Mucosa of descending colon (tissue), 3 donors: Measurements from ENCODE around the gene ENDOU. TPM values are rescaled to one million over a fixed set of nuclear protein-coding genes. Genes with fewer than 3 reads are reported as not detected.

Experiments used
- ATAC-seq: fragments of 200-7000 bp; cut with Tn5 transposase; one replicate; pipeline ENCODE4 v1.9.1; 2020; ENCODE audit warnings: mild to moderate bottlenecking, moderate library complexity
- DNase-seq, 3 donors: peaks; one replicate each; pipeline ENCODE4 v3.0.0-alpha.2; 2020
- H3K36me3 ChIP-seq: fragments of 200-600 bp; one replicate; pipeline ENCODE4 v1.8.0; 2021; ENCODE audit warnings: low read depth, mild to moderate bottlenecking
- H3K4me1 ChIP-seq: fragments of 200-600 bp; one replicate; pipeline ENCODE4 v1.8.0; 2021; ENCODE audit warnings: low read depth, mild to moderate bottlenecking
- H3K4me3 ChIP-seq: fragments of 200-600 bp; one replicate; pipeline ENCODE4 v1.8.0; 2021; ENCODE audit warnings: mild to moderate bottlenecking
- H3K9me3 ChIP-seq: fragments of 200-600 bp; one replicate; pipeline ENCODE4 v1.8.0; 2021; ENCODE audit warnings: mild to moderate bottlenecking
- intact Hi-C, 2 donors: fragments of 100-400 bp; cut with DNase I in 1 of 2; cut with micrococcal nuclease in 1 of 2; formaldehyde crosslinking; loops; one replicate each; pipeline versions ENCODE4 v1.11.0 to v1.11.1; 2022; cut with DNase I, micrococcal nuclease
- total RNA-seq, 3 donors: library from RNA; stranded (reverse); fragmentation: NEBNext Ultra II Directional in 2 of 3; extraction: Animal tissue kit (Norgen Biotek cat#: 25700) in 2 of 3; gene quantifications; one replicate each; pipeline versions ENCODE4 v1.2.1 to v1.2.4, GENCODE V29; 2021 to 2023
- TF ChIP-seq, protein P1 (sequence below): fragments of 200-600 bp; IDR thresholded peaks from one replicate; pipeline ENCODE4 v1.8.0; 2022; ENCODE audit warnings: antibody characterized with exemption, mild to moderate bottlenecking
- donor health status: DM: no; HTN: no; CAD: no; lungs with moderate emphysema.
- donor health status: DM: no; HTN: no; CAD: no.
- donor health status: DM: no; HTN: yes; CAD: no.

Gene ENDOU
- total RNA-seq, 3 donors from 2014 or later: 0.19 to 0.31 TPM; not detected in 1

DNA sequence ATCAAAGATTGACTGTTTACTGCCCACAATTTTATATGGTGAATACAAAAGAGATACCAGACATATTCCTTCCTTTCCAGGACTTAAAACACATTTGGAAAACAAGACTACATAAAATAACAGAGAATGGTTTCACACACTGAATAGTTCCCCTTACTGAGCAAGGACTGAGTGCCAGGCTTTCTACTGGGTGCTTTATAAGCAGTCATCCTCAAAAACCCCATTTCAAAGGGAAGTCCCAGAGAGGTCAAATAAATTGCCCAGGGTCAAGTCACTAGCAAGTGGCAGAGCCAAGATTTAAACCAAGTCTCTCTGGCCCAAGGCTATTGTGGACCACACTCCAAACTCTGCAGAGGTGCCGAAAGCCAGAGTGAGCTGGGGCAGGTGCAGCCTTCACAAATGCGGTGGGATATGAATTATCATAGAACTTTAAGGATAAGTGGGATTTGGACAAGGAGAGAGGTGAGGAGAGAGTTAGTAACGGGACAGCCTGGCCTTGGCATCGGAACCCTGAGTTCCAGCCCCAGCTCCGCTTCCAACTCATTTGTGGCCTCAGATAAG, 10.4 kb downstream of the ENDOU start:
- Histone ChIP-seq H3K4me1 (peaks cover 11% of the 10 kb centered on the region), H3K36me3 (no peaks in the 10 kb centered on the region), H3K9me3 (no peaks in the 10 kb centered on the region), H3K4me3 (no peak overlapping the region)
- TF ChIP-seq, protein P1, sequence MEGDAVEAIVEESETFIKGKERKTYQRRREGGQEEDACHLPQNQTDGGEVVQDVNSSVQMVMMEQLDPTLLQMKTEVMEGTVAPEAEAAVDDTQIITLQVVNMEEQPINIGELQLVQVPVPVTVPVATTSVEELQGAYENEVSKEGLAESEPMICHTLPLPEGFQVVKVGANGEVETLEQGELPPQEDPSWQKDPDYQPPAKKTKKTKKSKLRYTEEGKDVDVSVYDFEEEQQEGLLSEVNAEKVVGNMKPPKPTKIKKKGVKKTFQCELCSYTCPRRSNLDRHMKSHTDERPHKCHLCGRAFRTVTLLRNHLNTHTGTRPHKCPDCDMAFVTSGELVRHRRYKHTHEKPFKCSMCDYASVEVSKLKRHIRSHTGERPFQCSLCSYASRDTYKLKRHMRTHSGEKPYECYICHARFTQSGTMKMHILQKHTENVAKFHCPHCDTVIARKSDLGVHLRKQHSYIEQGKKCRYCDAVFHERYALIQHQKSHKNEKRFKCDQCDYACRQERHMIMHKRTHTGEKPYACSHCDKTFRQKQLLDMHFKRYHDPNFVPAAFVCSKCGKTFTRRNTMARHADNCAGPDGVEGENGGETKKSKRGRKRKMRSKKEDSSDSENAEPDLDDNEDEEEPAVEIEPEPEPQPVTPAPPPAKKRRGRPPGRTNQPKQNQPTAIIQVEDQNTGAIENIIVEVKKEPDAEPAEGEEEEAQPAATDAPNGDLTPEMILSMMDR: no peak
- DNase-seq (no peak), ATAC-seq (no peak)
- intact Hi-C loops: loop anchor here (2.0 to 10.0 kb wide), 2 partner anchors 64 to 120 kb away; no protein-coding TSS in a partner anchor

DNA sequence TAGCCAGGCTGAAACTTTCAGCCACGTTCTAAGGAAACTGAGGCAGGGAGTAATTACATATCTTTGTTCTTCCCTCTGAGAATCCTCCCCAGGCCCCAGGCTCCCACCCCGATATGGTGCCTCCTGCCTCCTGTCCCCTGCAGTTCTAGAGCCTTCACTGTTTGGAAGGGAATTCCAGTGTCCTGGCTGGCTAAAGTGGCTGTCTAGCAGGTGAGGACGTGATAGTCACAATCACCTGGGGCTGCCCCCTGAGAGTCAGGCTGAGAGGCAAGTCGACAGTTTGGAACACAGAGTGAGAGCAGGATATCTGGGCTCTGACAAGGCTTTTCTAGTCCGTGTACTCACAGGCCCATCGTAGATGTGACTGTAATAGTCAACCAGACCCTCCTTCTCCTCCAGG, 13.1 kb downstream of the ENDOU start:
- ATAC-seq (no peak), DNase-seq (no peak)
- H3K36me3 ChIP-seq: no peaks in the 10 kb centered on the region
- no peaks in the 10 kb centered on the region for H3K9me3 ChIP-seq
- peaks cover 2% of the 10 kb centered on the region for H3K4me1 ChIP-seq
- intact Hi-C loops: loop anchor here (10.0 kb wide), 1 partner anchor 123 kb away; no protein-coding TSS in a partner anchor
- TF ChIP-seq, protein P1: no peak
- H3K4me3 ChIP-seq: no peak overlapping the region

DNA sequence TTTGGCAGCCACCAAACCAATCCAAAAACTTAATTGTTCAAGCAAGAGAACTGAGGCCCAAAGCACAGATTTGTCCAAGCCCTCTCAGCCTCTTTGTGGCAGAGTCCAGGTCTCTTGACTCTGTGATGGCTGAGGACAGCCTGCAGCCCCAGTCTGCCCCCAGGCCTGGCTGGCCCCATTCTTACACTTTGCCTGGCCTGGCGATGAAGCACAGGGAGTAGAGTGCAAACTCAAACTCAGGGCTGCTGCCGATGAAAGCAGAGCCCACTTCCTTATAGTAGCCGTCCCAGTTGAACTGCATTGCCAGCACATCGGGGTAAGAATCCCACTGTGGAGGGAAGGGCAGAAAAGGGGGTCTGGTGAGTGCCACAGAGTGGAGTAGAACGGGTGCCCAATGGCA, 13.8 kb downstream of the ENDOU start:
- no peak overlapping the region for H3K4me3 ChIP-seq
- H3K9me3 ChIP-seq: no peaks in the 10 kb centered on the region
- H3K4me1 ChIP-seq: no peaks in the 10 kb centered on the region
- intact Hi-C loops: loop anchor here (10.0 kb wide), 1 partner anchor 123 kb away; no protein-coding TSS in a partner anchor
- no peak for ATAC-seq
- DNase-seq: no peak
- TF ChIP-seq, protein P1: no peak
- no peaks in the 10 kb centered on the region for H3K36me3 ChIP-seq

DNA sequence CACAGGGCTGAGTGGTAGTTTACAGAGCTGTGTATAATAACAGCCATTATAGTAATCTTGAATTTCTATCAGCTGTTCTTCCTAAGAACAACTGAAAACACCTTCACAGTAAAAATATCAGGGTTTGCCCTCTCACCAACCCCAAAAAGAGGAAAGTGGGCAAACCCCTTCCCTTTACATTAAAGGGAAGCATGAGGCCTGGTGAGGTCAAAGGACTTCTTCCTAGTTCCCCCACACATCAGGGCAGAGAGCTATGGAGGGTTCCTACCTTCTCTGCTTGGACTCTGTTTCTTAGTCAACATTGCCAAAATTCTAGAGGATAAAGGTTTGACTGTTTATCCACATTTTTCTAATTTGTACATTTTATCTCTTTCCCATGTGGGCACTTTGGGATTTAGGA, 15.0 kb downstream of the ENDOU start:
- Histone ChIP-seq H3K36me3 (no peaks in the 10 kb centered on the region), H3K9me3 (no peaks in the 10 kb centered on the region), H3K4me3 (no peak overlapping the region), H3K4me1 (no peaks in the 10 kb centered on the region)
- no peak for DNase-seq
- ATAC-seq: no peak
- TF ChIP-seq, protein P1: no peak
- intact Hi-C loops: loop anchor here (10.0 kb wide), 1 partner anchor 125 kb away; no protein-coding TSS in a partner anchor

DNA sequence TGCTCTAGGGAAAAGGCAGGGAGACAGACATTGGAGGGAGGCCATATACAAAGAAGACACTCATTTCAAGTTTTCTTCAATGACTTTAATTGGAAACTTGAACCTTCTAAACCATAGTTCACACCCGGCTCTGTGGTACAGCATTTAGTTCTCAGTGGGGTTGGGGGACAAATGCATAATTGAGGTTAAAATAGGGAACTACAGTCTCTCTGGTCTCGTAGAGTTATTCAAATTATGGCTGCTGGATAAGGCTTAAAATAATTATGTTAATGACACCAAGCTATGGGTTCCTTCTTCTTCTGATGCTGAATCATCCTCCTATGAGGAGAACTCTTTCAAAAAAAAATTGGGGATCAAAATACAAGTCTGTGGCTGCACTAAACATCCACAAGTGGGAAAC, 15.6 kb downstream of the ENDOU start:
- H3K36me3 ChIP-seq: no peaks in the 10 kb centered on the region
- H3K9me3 ChIP-seq: no peaks in the 10 kb centered on the region
- DNase-seq: no peak
- H3K4me1 ChIP-seq: no peaks in the 10 kb centered on the region
- H3K4me3 ChIP-seq: no peak overlapping the region
- ATAC-seq: no peak
- TF ChIP-seq, protein P1: no peak
- intact Hi-C loops: loop anchor here (10.0 kb wide), 1 partner anchor 125 kb away; no protein-coding TSS in a partner anchor

DNA sequence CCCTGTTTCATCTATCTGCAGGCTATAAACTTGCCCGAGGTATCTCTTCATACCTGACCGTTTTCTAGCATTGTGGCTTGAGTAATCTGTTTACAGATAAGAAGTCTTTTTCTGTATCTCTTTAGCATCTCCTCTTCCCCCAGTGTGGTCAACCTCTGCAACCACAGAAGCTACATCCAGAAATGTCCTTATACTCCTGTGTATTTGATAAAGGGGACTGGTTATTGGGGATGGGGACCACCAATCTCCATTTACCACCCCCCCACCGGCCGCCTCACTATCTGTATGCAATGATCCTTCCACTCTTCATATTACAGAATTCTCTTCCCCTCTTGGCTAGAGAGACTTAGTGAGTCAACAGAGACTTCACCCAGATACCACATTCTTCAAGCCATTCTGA, 16.1 kb downstream of the ENDOU start:
- DNase-seq (no peak), ATAC-seq (no peak)
- H3K9me3 ChIP-seq: no peaks in the 10 kb centered on the region
- H3K4me1 ChIP-seq: no peaks in the 10 kb centered on the region
- H3K4me3 ChIP-seq: no peak overlapping the region
- no peaks in the 10 kb centered on the region for H3K36me3 ChIP-seq
- TF ChIP-seq, protein P1: no peak
- intact Hi-C loops: no loop called here
